GM13976 (cell line): ENCODE results near the gene FADS2.

ENCODE experiments used
- DNase-seq: peaks from one replicate; pipeline ENCODE4 v3.0.0; 2012; ENCODE audit warnings: low spot score
- CTCF ChIP-seq: IDR thresholded peaks from 2 replicates; pipeline ENCODE4 v1.5.1; 2012; ENCODE audit warnings: borderline replicate concordance, mild to moderate bottlenecking; ENCODE audit not compliant: insufficient read depth; ENCODE audit errors: extremely low read depth, missing control alignments, control extremely low read depth
- in situ Hi-C: fragments of 300-500 bp; cut with MboI; formaldehyde crosslinking; loops from one replicate; pipeline ENCODE4 v1.12.0; 2022; ENCODE audit warnings: low sequenced_read_pairs, mixed read lengths, inconsistent platforms; ENCODE audit not compliant: unreplicated experiment

The FADS2 gene

GRCh38 chr11:61803889-61804647 is 24.0 kb upstream of the FADS2 start:
- TF ChIP-seq CTCF, result no peak
- DNase-seq, result no peak
- in situ Hi-C loops, result no loop called here

- TF ChIP-seq CTCF, result no peak
- in situ Hi-C loops, result no loop called here
- DNase-seq, result no peak
Observed at GRCh38 chr11:61805146-61805545, 23.0 kb upstream of the FADS2 start.

GRCh38 chr11:61806785-61807184 is 21.3 kb upstream of the FADS2 start:
- in situ Hi-C loops, result no loop called here

GRCh38 chr11:61810671-61811175 is 17.4 kb upstream of the FADS2 start:
- in situ Hi-C loops, result no loop called here
- no peak for TF ChIP-seq CTCF

More at GRCh38 chr11:61806785-61807184, 21.3 kb upstream of the FADS2 start:
- DNase-seq, result no peak
- TF ChIP-seq CTCF, result no peak

GRCh38 chr11:61811831-61812230 is 16.3 kb upstream of the FADS2 start:
- in situ Hi-C loops, result no loop called here

More at GRCh38 chr11:61810671-61811175, 17.4 kb upstream of the FADS2 start:
- DNase-seq, result no peak

More at GRCh38 chr11:61811831-61812230, 16.3 kb upstream of the FADS2 start:
- no peak for TF ChIP-seq CTCF
- DNase-seq, result no peak
